ENCODE measurements around the gene NBEAL2. TPM values are rescaled to one million over a fixed set of nuclear protein-coding genes. Genes with fewer than 3 reads are reported as not detected.

Gene NBEAL2
- total and polyA plus RNA-seq, 10 of the 15 experiments (the other 5 are each of a cell fraction or from before 2014, with no cell fraction given) = 0.07 to 127 (median 29.4) TPM

GRCh38 chr3:47009225-47010110, 30.0 kb downstream of the NBEAL2 start (continued):
- TF ChIP-seq ZBTB4 (CRISPR knock-in tag; IDR thresholded peaks at IDR 0.05) (no peak), HCFC1 (IDR thresholded peaks at IDR 0.05; ENCODE audit: low read length) (no peak), SREBF2 (IDR thresholded peaks at IDR 0.05; ENCODE audit: low read length) (no peak), CHD4 (IDR thresholded peaks at IDR 0.05) (no peak), ZNF217 (IDR thresholded peaks at IDR 0.05) (no peak), USF2 (IDR thresholded peaks at IDR 0.05; ENCODE audit: borderline replicate concordance, low read depth, low read length) (no peak), ZNF24 (IDR thresholded peaks at IDR 0.05) (no peak), NBN (IDR thresholded peaks at IDR 0.05) (0 out of 2 replicates have a peak, but pooled peaks have one; percentile 38), ZNF687 (IDR thresholded peaks at IDR 0.05) (peak; percentile 84; the same call in 1 of the 2 replicates), SKIL (IDR thresholded peaks at IDR 0.05; ENCODE audit: low read depth, poor library complexity, severe bottlenecking) (no peak), STAT3 (IDR thresholded peaks at IDR 0.05; ENCODE audit: low read depth, low read length) (no peak), BCLAF1 (IDR thresholded peaks at IDR 0.05) (no peak)

All from GM12878 (cell line).